ENCODE data around the gene LCE6A. TPM values are rescaled to one million over a fixed set of nuclear protein-coding genes. Genes with fewer than 3 reads are reported as not detected.

LCE6A gene
- not detected in 2 replicates for total RNA-seq

GRCh38 chr1:152842556-152842955 lies at the start of gene LCE6A:
LCE6A (plus strand) TSS chr1:152842856; CDS start chr1:152843521, 665 bp downstream.

DNA sequence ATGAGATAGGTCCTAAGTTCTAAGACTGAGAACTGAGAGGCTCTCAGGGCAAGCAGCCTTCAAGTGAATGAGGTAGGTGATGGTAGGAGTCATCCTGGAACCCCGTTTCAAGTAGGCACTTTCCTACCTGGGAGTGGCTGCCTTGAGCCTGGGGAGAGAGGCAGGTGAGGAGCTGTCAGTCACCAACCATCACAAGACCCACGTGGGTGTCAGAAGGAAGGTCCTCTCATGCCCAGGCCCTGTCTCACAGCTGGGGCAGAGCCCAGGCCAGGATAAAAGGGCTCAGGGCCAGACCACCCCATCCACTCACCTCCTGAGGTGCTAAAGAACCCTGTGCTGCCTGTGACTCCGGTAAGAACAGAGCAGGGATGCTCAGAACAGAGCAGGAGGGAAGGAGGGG lies 46.2 kb upstream of the LCE6A start, which contains the start of gene LCE1D:
LCE1D (plus strand) TSS at position 301 of the 400 bp plus-strand sequence. CDS start 1,074 bp downstream, outside the sequence.

GRCh38 chr1:152806576-152806975 lies 36.1 kb upstream of the LCE6A start, which contains the start of gene LCE1C:
LCE1C (minus strand) TSS chr1:152806651; CDS start chr1:152805478, 1,173 bp downstream.

GRCh38 chr1:152811671-152812070 lies 31.0 kb upstream of the LCE6A start, which contains the start of gene LCE1B:
LCE1B (plus strand) TSS chr1:152811971; CDS start chr1:152812447, 476 bp downstream.

DNA sequence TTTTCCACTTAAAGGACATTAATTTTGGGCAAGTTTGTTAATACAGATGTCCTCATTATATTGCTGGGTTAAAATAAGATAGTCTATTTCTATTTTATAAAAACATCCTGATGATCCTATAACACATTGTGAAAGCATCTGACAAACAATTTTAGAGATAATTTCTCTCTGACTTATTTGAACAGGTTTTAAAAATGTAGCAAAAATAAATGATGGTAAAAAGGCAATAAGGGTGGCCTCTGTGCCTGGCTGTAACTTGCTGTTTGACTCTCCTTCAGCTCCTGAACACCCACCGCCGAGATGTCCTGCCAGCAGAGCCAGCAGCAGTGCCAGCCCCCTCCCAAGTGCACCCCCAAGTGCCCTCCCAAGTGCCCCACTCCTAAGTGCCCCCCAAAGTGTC lies 15.5 kb upstream of the LCE6A start, which contains the start of gene LCE1A:
LCE1A (plus strand) TSS at position 301 of the 400 bp plus-strand sequence; CDS start at position 301, 0 bp downstream.

DNA sequence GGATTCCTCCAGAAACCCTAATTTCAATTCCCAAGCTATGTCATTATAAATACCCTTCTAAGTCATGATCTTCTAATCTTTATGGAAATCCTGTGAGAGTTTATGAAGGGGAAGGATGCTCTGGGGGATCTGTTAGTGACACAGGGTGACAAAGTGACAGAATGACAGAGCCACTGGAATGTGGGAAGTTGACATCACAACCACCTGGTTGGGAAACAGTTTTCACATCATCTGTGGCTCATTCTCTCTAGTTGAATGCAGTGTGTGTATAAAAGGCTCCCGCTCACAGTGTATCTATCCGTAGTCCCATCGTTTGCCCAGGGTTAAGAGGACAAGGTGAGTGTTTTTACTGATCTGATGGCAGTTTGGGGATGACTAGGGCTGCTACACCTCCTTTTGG lies 17.0 kb downstream of the LCE6A start, which contains the start of gene LCE7A:
LCE7A (plus strand) TSS at position 301 of the 400 bp plus-strand sequence. CDS start 702 bp downstream, outside the sequence.

DNA sequence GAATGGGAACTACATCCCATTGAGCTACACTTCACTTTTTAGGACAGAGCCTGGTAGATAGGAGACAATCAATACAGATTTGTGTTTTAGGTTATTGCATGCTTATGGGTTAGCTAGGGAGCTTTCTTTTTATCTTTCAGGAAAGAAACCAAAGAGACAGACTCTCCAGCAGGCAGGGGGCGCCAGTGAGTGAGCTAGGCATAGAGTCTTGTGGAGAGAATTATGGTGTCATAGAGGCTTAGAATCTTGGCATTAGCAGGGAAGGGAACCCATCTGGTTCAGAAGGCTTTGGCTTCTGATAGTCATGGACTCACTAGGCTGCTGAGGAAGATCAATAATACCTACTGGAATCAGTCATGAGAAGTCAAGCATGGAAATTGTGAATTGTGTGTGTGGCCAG lies 35.4 kb downstream of the LCE6A start, which contains the start of gene SMCP:
SMCP (plus strand) TSS at position 281 of the 400 bp plus-strand sequence. CDS start 6,101 bp downstream, outside the sequence.

Other genes starting within 250 kb of the LCE6A start
- gene LCE3C, start 242.6 kb upstream of the LCE6A start, total RNA-seq: not detected in 2 replicates
- not detected in 2 replicates for gene LCE3B, start 229.0 kb upstream of the LCE6A start, total RNA-seq
- gene LCE3A, start 219.8 kb upstream of the LCE6A start, total RNA-seq: not detected in 2 replicates
- gene LCE2D, start 179.5 kb upstream of the LCE6A start, total RNA-seq: not detected in 2 replicates
- not detected in 2 replicates for gene LCE2C, start 167.6 kb upstream of the LCE6A start, total RNA-seq
- not detected in 2 replicates for gene LCE2B, start 156.7 kb upstream of the LCE6A start, total RNA-seq
- gene LCE2A, start 144.5 kb upstream of the LCE6A start, total RNA-seq: not detected in 2 replicates
- not detected in 2 replicates for gene LCE4A, start 134.7 kb upstream of the LCE6A start, total RNA-seq
- gene KPRP, start 84.8 kb upstream of the LCE6A start, total RNA-seq: not detected in 2 replicates
- gene LCE1F, start 67.7 kb upstream of the LCE6A start, total RNA-seq: not detected in 2 replicates
- gene LCE1E, start 56.6 kb upstream of the LCE6A start, total RNA-seq: not detected in 2 replicates
- gene LCE1D, start 46.1 kb upstream of the LCE6A start, total RNA-seq: not detected in 2 replicates
- gene LCE1C, start 36.2 kb upstream of the LCE6A start, total RNA-seq: not detected in 2 replicates
- not detected in 2 replicates for gene LCE1B, start 30.9 kb upstream of the LCE6A start, total RNA-seq
- gene LCE1A, start 15.4 kb upstream of the LCE6A start, total RNA-seq: not detected in 2 replicates
- not detected in 2 replicates for gene LCE7A, start 17.1 kb downstream of the LCE6A start, total RNA-seq
- not detected in 2 replicates for gene SMCP, start 35.5 kb downstream of the LCE6A start, total RNA-seq
- gene IVL, start 65.7 kb downstream of the LCE6A start, total RNA-seq: not detected in 2 replicates
- not detected in 2 replicates for gene SPRR5, start 104.3 kb downstream of the LCE6A start, total RNA-seq
- gene SPRR4, start 127.8 kb downstream of the LCE6A start, total RNA-seq: not detected in 2 replicates
- not detected in 2 replicates for gene SPRR1A, start 141.2 kb downstream of the LCE6A start, total RNA-seq
- gene SPRR3, start 158.9 kb downstream of the LCE6A start, total RNA-seq: not detected in 2 replicates
- not detected in 2 replicates for gene SPRR1B, start 188.3 kb downstream of the LCE6A start, total RNA-seq
- gene SPRR2D, start 198.3 kb downstream of the LCE6A start, total RNA-seq: not detected in 2 replicates
- not detected in 2 replicates for gene SPRR2A, start 214.7 kb downstream of the LCE6A start, total RNA-seq
- gene SPRR2B, start 228.8 kb downstream of the LCE6A start, total RNA-seq: not detected in 2 replicates